GM04504 (cell line): ENCODE data around the gene ATP6V0E2.

ENCODE experiments used
- DNase-seq: peaks from one replicate; pipeline ENCODE4 v3.0.0-alpha.2; 2012; ENCODE audit warnings: low read depth

The ATP6V0E2 gene

GRCh38 chr7:149838992-149839408, 34.8 kb upstream of the ATP6V0E2 start:
- DNase-seq: no peak

- no peak for DNase-seq
Measured at GRCh38 chr7:149839933-149840332, 33.8 kb upstream of the ATP6V0E2 start.

GRCh38 chr7:149843566-149843965, 30.2 kb upstream of the ATP6V0E2 start:
- no peak for DNase-seq

GRCh38 chr7:149844445-149844844, 29.3 kb upstream of the ATP6V0E2 start:
- no peak for DNase-seq

- DNase-seq: no peak
Measured at GRCh38 chr7:149845257-149845980, 28.4 kb upstream of the ATP6V0E2 start.

- DNase-seq: no peak
Measured at GRCh38 chr7:149846021-149846420, 27.7 kb upstream of the ATP6V0E2 start.

GRCh38 chr7:149846436-149847046, 27.2 kb upstream of the ATP6V0E2 start:
- no peak for DNase-seq

GRCh38 chr7:149849174-149849573, 24.6 kb upstream of the ATP6V0E2 start:
- DNase-seq: no peak

- DNase-seq: no peak
Measured at GRCh38 chr7:149850007-149850594, 23.7 kb upstream of the ATP6V0E2 start.

- no peak for DNase-seq
Measured at GRCh38 chr7:149850716-149851115, 23.1 kb upstream of the ATP6V0E2 start.

GRCh38 chr7:149851449-149851848, 22.3 kb upstream of the ATP6V0E2 start:
- no peak for DNase-seq

- no peak for DNase-seq
Measured at GRCh38 chr7:149853157-149853556, 20.6 kb upstream of the ATP6V0E2 start.

- DNase-seq: peak; percentile 33
Measured at GRCh38 chr7:149854611-149855360, 19.0 kb upstream of the ATP6V0E2 start.

GRCh38 chr7:149855361-149856305, 18.1 kb upstream of the ATP6V0E2 start:
- peak; percentile 44 for DNase-seq

GRCh38 chr7:149856583-149856982, 17.2 kb upstream of the ATP6V0E2 start:
- DNase-seq: no peak

- DNase-seq: no peak
Measured at GRCh38 chr7:149859369-149859768, 14.4 kb upstream of the ATP6V0E2 start.

- DNase-seq: no peak
Measured at GRCh38 chr7:149859876-149860275, 13.9 kb upstream of the ATP6V0E2 start.

- no peak for DNase-seq
Measured at GRCh38 chr7:149860821-149861727, 12.7 kb upstream of the ATP6V0E2 start.

- DNase-seq: no peak
Measured at GRCh38 chr7:149861728-149862045, 12.1 kb upstream of the ATP6V0E2 start.

GRCh38 chr7:149862156-149862555, 11.6 kb upstream of the ATP6V0E2 start:
- DNase-seq: no peak

GRCh38 chr7:149863500-149863899, 10.3 kb upstream of the ATP6V0E2 start:
- DNase-seq: no peak
